ENCODE data around the gene CCDC68. TPM values are rescaled to one million over a fixed set of nuclear protein-coding genes. Genes with fewer than 3 reads are reported as not detected.

Gene CCDC68
- total and polyA plus RNA-seq, 2 of the 8 experiments (the other 6 are each of a cell fraction or from before 2014, with no cell fraction given): 0.06 to 0.80 TPM

- no peak overlapping the region for H3K4me2 ChIP-seq (ENCODE audit: insufficient read depth in 1 of 2, low read depth in 2 of 2, low read length in 2 of 2)
- ChIA-PET POLR2A (ENCODE audit: partially characterized antibody) (no interaction called here), CTCF (ENCODE audit: partially characterized antibody) (no interaction called here)
- DNase-seq (ENCODE audit: low read depth in 1 of 2, low spot score in 2 of 2) (no peak), FAIRE-seq (no peak)
- H3K56ac ChIP-seq (replicated peaks; ENCODE audit: insufficient read length, low read depth, low read length): no peak overlapping the region
- H4K8ac ChIP-seq (ENCODE audit: extremely low read depth, insufficient read depth, low read length): no peak overlapping the region
- no peak overlapping the region for H3K14ac ChIP-seq (ENCODE audit: insufficient read length)
- H3K9me3 ChIP-seq (ENCODE audit: insufficient read depth in 2 of 2, low read depth in 1 of 2, low read length in 1 of 2): no peaks in the 10 kb centered on the region
- no peak overlapping the region for H3K23ac ChIP-seq (ENCODE audit: insufficient read length)
- H2BK15ac ChIP-seq (ENCODE audit: low read length): no peak overlapping the region
- H3K4ac ChIP-seq (replicated peaks; ENCODE audit: insufficient read length, low read depth, low read length): no peak overlapping the region
- H3K79me1 ChIP-seq (ENCODE audit: low read depth, low read length): no peaks in the 10 kb centered on the region
- H2BK120ac ChIP-seq (replicated peaks; ENCODE audit: low read depth, low read length): no peak overlapping the region
- TF ChIP-seq SIN3A (conservative IDR thresholded peaks at IDR 0.05 in 1 of 2, IDR thresholded peaks at IDR 0.05 in 1 of 2; ENCODE audit: low read depth in 1 of 2, low read length in 2 of 2) (no peak), SRF (IDR thresholded peaks at IDR 0.05; ENCODE audit: low read depth, low read length) (no peak), RNF2 (IDR thresholded peaks at IDR 0.05; ENCODE audit: borderline replicate concordance, low read depth, low read length, missing control alignments, poor library complexity, severe bottlenecking) (no peak), POU5F1 (IDR thresholded peaks at IDR 0.05; ENCODE audit: low read depth, low read length) (no peak), SIX5 (IDR thresholded peaks at IDR 0.05; ENCODE audit: low read depth, low read length) (no peak), RFX5 (IDR thresholded peaks at IDR 0.05; ENCODE audit: borderline replicate concordance, low read depth, low read length) (no peak), TEAD4 (IDR thresholded peaks at IDR 0.05; ENCODE audit: low read depth, low read length) (no peak), MAFK (IDR thresholded peaks at IDR 0.05; ENCODE audit: low read depth, low read length) (no peak), MAX (IDR thresholded peaks at IDR 0.05) (no peak), HDAC6 (IDR thresholded peaks at IDR 0.05; ENCODE audit: low read depth, low read length) (no peak), SP1 (IDR thresholded peaks at IDR 0.05; ENCODE audit: low read depth, low read length) (no peak)
- no peak overlapping the region for H3K9ac ChIP-seq (replicated peaks in 1 of 4; ENCODE audit: extremely low read depth in 1 of 4, low read depth in 3 of 4, low read length in 3 of 4)
- no peak overlapping the region for H2BK20ac ChIP-seq (ENCODE audit: low read length)
- H2BK12ac ChIP-seq (ENCODE audit: low read depth, low read length): no peak overlapping the region
- H3K18ac ChIP-seq (ENCODE audit: extremely low read depth, low read length): no peak overlapping the region
- no peak overlapping the region for H2BK5ac ChIP-seq (ENCODE audit: low read depth, low read length)
- H2AK5ac ChIP-seq (ENCODE audit: low read depth, low read length): no peak overlapping the region
- no peaks in the 10 kb centered on the region for H3K4me1 ChIP-seq (replicated peaks in 1 of 4; ENCODE audit: control insufficient read depth in 3 of 4, insufficient read depth in 4 of 4, low read length in 3 of 4)
- H3K27ac ChIP-seq (ENCODE audit: low read depth, low read length): no peak overlapping the region
- H3K79me2 ChIP-seq (ENCODE audit: control insufficient read depth in 1 of 2, insufficient read depth in 2 of 2, low read length in 2 of 2): no peaks in the 10 kb centered on the region
- H3K36me3 ChIP-seq (ENCODE audit: control insufficient read depth in 2 of 4, insufficient read depth in 4 of 4, low read length in 3 of 4): no peaks in the 10 kb centered on the region
- 0 out of 2 replicates have a peak, but pooled peaks cover 4% of the 10 kb centered on the region for H3K23me2 ChIP-seq (ENCODE audit: low read depth, low read length)
- H3K27me3 ChIP-seq (replicated peaks in 1 of 4; ENCODE audit: control insufficient read depth in 3 of 4, extremely low read depth in 1 of 4, insufficient read depth in 3 of 4, low read length in 3 of 4): 0 out of 7 replicates have a peak, but pooled peaks cover 0 to 3% (median 0%) of the 10 kb centered on the region in 4 experiments
- no peak overlapping the region for H2AFZ ChIP-seq (ENCODE audit: low read length)
- H4K91ac ChIP-seq (replicated peaks; ENCODE audit: insufficient read length, low read length): no peak overlapping the region
- H4K20me1 ChIP-seq (replicated peaks in 1 of 2; ENCODE audit: control insufficient read depth in 1 of 2, insufficient read depth in 2 of 2, low read length in 2 of 2): no peaks in the 10 kb centered on the region
- 85% methylated on average over 4 of the region's 4 CpGs; no CpG with 5 or more reads in 1 of the 2 experiments for WGBS, 2 experiments (ENCODE audit: extremely low coverage in 1 of 2, insufficient coverage in 1 of 2, insufficient read length in 1 of 2, insufficient replicate concordance in 2 of 2, low coverage in 1 of 2, low lambda C conversion rate in 2 of 2, missing lambda C conversion rate in 1 of 2)
- no peak overlapping the region for H3K4me3 ChIP-seq (ENCODE audit: extremely low read depth in 1 of 4, insufficient read depth in 2 of 4, low read depth in 3 of 4, low read length in 4 of 4)
- no peak overlapping the region for H4K5ac ChIP-seq (ENCODE audit: insufficient read length, low read depth, low read length)
These were observed 2.6 kb upstream of the CCDC68 start for GRCh38 chr18:54961868-54962267.

Measured in H1 (cell line).